CD14-positive monocyte (primary cell): ENCODE results near the gene LYPD4. TPM values are rescaled to one million over a fixed set of nuclear protein-coding genes. Genes with fewer than 3 reads are reported as not detected.
"Not testable (repeated sequence)": the region's sequence is repeated elsewhere in the genome, so short reads cannot be mapped to it uniquely, and the experiment has no call there.

ENCODE experiments used
- DNase-seq, 3 donors: peaks; one replicate each; pipeline ENCODE4 v3.0.0-alpha.2; 2011 to 2022
- H2AFZ ChIP-seq: 2 replicates; pipeline ENCODE4 v1.6.0; 2012; ENCODE audit warnings: mild to moderate bottlenecking, low read depth, low read length, inconsistent platforms; ENCODE audit not compliant: insufficient read depth, poor library complexity, severe bottlenecking
- H3K27ac ChIP-seq, 2 donors: 1 replicate in 1 of 2; 2 replicates in 1 of 2; pipeline ENCODE4 v1.5.1; 2012 to 2013; ENCODE audit warnings: low read length in 2 of 2, control low read depth in 1 of 2, inconsistent platforms in 1 of 2, low read depth in 1 of 2, mild to moderate bottlenecking in 1 of 2
- H3K27me3 ChIP-seq, 2 donors: one replicate each; pipeline versions ENCODE4 v1.6.0 to v1.6.1; 2011 to 2013; ENCODE audit warnings: low read length in 2 of 2; ENCODE audit not compliant: control insufficient read depth in 2 of 2, insufficient read depth in 2 of 2
- H3K36me3 ChIP-seq, 2 donors: replicated peaks in 1 of 2; 1 replicate in 1 of 2; 2 replicates in 1 of 2; pipeline versions ENCODE4 v1.5.1 to v1.6.1; 2012 to 2013; ENCODE audit warnings: low read length in 2 of 2, control low read depth in 1 of 2, inconsistent platforms in 1 of 2, mild to moderate bottlenecking in 1 of 2; ENCODE audit not compliant: insufficient read depth in 2 of 2, control insufficient read depth in 1 of 2
- H3K4me1 ChIP-seq, 2 donors: 1 replicate in 1 of 2; 2 replicates in 1 of 2; pipeline versions ENCODE4 v1.5.1 to v1.6.1; 2012 to 2013; ENCODE audit warnings: low read length in 2 of 2, control low read depth in 1 of 2, inconsistent platforms in 1 of 2, mild to moderate bottlenecking in 1 of 2, moderate library complexity in 1 of 2; ENCODE audit not compliant: insufficient read depth in 2 of 2, control insufficient read depth in 1 of 2
- H3K4me2 ChIP-seq: replicated peaks from 2 replicates; pipeline ENCODE3; 2012; ENCODE audit warnings: low read length, moderate library complexity, mild to moderate bottlenecking; ENCODE audit not compliant: poor library complexity, severe bottlenecking; ENCODE audit errors: extremely low read depth
- H3K4me3 ChIP-seq, 3 experiments: fragments of 200-600 bp in 1 of 3; sonication (generic) in 1 of 3; replicated peaks in 1 of 3; 1 replicate in 2 of 3; 2 replicates in 1 of 3; pipeline ENCODE4 v1.5.1; 2011 to 2013; ENCODE audit warnings: low read length in 3 of 3, mild to moderate bottlenecking in 3 of 3, control low read depth in 2 of 3, low read depth in 2 of 3, inconsistent platforms in 1 of 3, moderate library complexity in 1 of 3
- H3K79me2 ChIP-seq: 2 replicates; pipeline ENCODE4 v1.6.0; 2012; ENCODE audit warnings: mild to moderate bottlenecking, control low read depth, inconsistent platforms, low read length, moderate library complexity; ENCODE audit not compliant: insufficient read depth
- H3K9ac ChIP-seq: 2 replicates; pipeline ENCODE4 v1.6.0; 2017; ENCODE audit warnings: low read length, mild to moderate bottlenecking; ENCODE audit not compliant: insufficient read depth, poor library complexity, severe bottlenecking
- H3K9me3 ChIP-seq, 2 donors: replicated peaks in 1 of 2; 1 replicate in 1 of 2; 2 replicates in 1 of 2; pipeline versions ENCODE4 v1.5.1 to v1.6.1; 2012 to 2013; ENCODE audit warnings: low read length in 2 of 2, control low read depth in 1 of 2; ENCODE audit not compliant: control insufficient read depth in 1 of 2, insufficient read depth in 1 of 2
- H4K20me1 ChIP-seq: 2 replicates; pipeline ENCODE4 v1.6.0; 2012; ENCODE audit warnings: mild to moderate bottlenecking, low read length, control low read depth, moderate library complexity; ENCODE audit not compliant: insufficient read depth
- H3K27ac Mint-ChIP-seq, 7 donors: one replicate each; pipeline ENCODE4 v1.8.0; 2020; ENCODE audit warnings: mild to moderate bottlenecking in 7 of 7, mixed read lengths in 7 of 7, moderate library complexity in 6 of 7, inconsistent platforms in 2 of 7
- H3K27me3 Mint-ChIP-seq, 3 donors: one replicate each; pipeline ENCODE4 v1.8.0; 2021 to 2022; ENCODE audit warnings: low read depth in 3 of 3, mild to moderate bottlenecking in 3 of 3, mixed read lengths in 3 of 3, moderate library complexity in 3 of 3, inconsistent platforms in 1 of 3
- H3K36me3 Mint-ChIP-seq, 2 donors: one replicate each; pipeline ENCODE4 v1.8.0; 2020; ENCODE audit warnings: mixed read lengths in 2 of 2, inconsistent platforms in 1 of 2, mild to moderate bottlenecking in 1 of 2
- H3K4me1 Mint-ChIP-seq: one replicate; pipeline ENCODE4 v1.8.0; 2020; ENCODE audit warnings: mild to moderate bottlenecking, mixed read lengths
- H3K4me3 Mint-ChIP-seq, 2 donors: one replicate each; pipeline ENCODE4 v1.8.0; 2020; ENCODE audit warnings: mild to moderate bottlenecking in 2 of 2, mixed read lengths in 2 of 2, moderate library complexity in 1 of 2
- H3K9me3 Mint-ChIP-seq, 7 donors: one replicate each; pipeline ENCODE4 v1.8.0; 2020 to 2022; ENCODE audit warnings: mixed read lengths in 7 of 7, mild to moderate bottlenecking in 6 of 7, moderate library complexity in 6 of 7, inconsistent platforms in 2 of 7
- CTCF ChIP-seq: fragments of 200-600 bp; IDR thresholded peaks from one replicate; pipeline ENCODE4 v1.8.0; 2022; ENCODE audit warnings: antibody characterized with exemption, mild to moderate bottlenecking
- WGBS: methylation state at CpG from one replicate; pipeline ENCODE4 v1.1.5; 2013; ENCODE audit warnings: missing lambda C conversion rate; ENCODE audit not compliant: insufficient coverage; 5-methylcytosine and 5-hydroxymethylcytosine counted together
- intact Hi-C, 2 donors: fragments of 100-400 bp; cut with micrococcal nuclease; formaldehyde crosslinking; loops; one replicate each; pipeline versions ENCODE4 v1.15.0 to v1.15.1; 2023
- polyA plus RNA-seq, 3 donors: library from polyadenylated mRNA; depleted of rRNA in 1 of 3; unstranded in 2 of 3; stranded (reverse) in 1 of 3; fragments of 300-500 nt in 2 of 3; fragments of >200 nt in 1 of 3; fragmentation: Illumina TruSeq in 2 of 3; gene quantifications; 1 replicate in 2 of 3; 2 replicates in 1 of 3; pipeline ENCODE4 v1.2.3, GENCODE V29; 2012 to 2021

The LYPD4 gene
- polyA plus RNA-seq, 3 donors: not detected

- peaks cover 68 to 76% of the 10 kb centered on the region in 2 donors for H3K4me1 ChIP-seq
- peak within 1 kb of the TSS; percentile 75 to 92 (median 87) for H3K27ac Mint-ChIP-seq
- H3K27me3 ChIP-seq: no peaks in the 10 kb centered on the region
- no peaks in the 10 kb centered on the region for H3K9me3 ChIP-seq
- peaks cover under 1% of the 10 kb centered on the region for H4K20me1 ChIP-seq
- H3K36me3 Mint-ChIP-seq: peaks cover 0 to 4% of the 10 kb centered on the region in 2 donors
- intact Hi-C loops: no loop called here
- peak; percentile 54 to 70 (median 57) for DNase-seq
- H3K36me3 ChIP-seq: peaks cover 0 to 2% of the 10 kb centered on the region in 2 donors
- no peak for TF ChIP-seq CTCF
- H3K4me1 Mint-ChIP-seq: peaks cover 73% of the 10 kb centered on the region
- no peaks in the 10 kb centered on the region for H3K79me2 ChIP-seq
- peak within 1 kb of the TSS; percentile 67 to 84 for H3K4me3 Mint-ChIP-seq
- H3K27me3 Mint-ChIP-seq: peaks cover 0 to 1% (median 0%) of the 10 kb centered on the region in 3 donors
- H2AFZ ChIP-seq: peak within 1 kb of the TSS; percentile 78
- H3K9ac ChIP-seq: peak within 1 kb of the TSS; percentile 66
- peak within 1 kb of the TSS in 2 of 3 experiments; percentile 1 to 66 for H3K4me3 ChIP-seq
- peak within 1 kb of the TSS; percentile 43 to 92 for H3K27ac ChIP-seq
- peak within 1 kb of the TSS; percentile 78 for H3K4me2 ChIP-seq
- H3K9me3 Mint-ChIP-seq: peaks cover 0 to 4% (median 0%) of the 10 kb centered on the region in 7 donors
- WGBS: 10% methylated on average over 2 of the region's 9 CpGs
Observed at GRCh38 chr19:41876847-41877832, 32.7 kb upstream of the LYPD4 start, which contains the start of gene CD79A. TSS of gene CD79A (plus strand) at chr19:41877279. CDS start at chr19:41877305, 26 bp downstream.

GRCh38 chr19:41875973-41876372, 31.5 kb upstream of the LYPD4 start:
- H3K4me3 Mint-ChIP-seq, H3K27ac ChIP-seq, H3K79me2 ChIP-seq, DNase-seq, H3K4me2 ChIP-seq, H3K4me3 ChIP-seq, intact Hi-C loops, H3K9ac ChIP-seq, H3K9me3 ChIP-seq, H3K27me3 ChIP-seq, H2AFZ ChIP-seq, H3K36me3 ChIP-seq, H3K27me3 Mint-ChIP-seq, H3K9me3 Mint-ChIP-seq: not testable (repeated sequence)
- H3K27ac Mint-ChIP-seq: peak overlapping the region in 1 of 7 donors; percentile 76
- peaks cover 68 to 76% of the 10 kb centered on the region in 2 donors for H3K4me1 ChIP-seq
- peaks cover 12% of the 10 kb centered on the region for H4K20me1 ChIP-seq
- peaks cover 6 to 13% of the 10 kb centered on the region in 2 donors for H3K36me3 Mint-ChIP-seq
- no CpG with 5 or more reads among the region's 3 CpGs for WGBS
- H3K4me1 Mint-ChIP-seq: peaks cover 76% of the 10 kb centered on the region
